Endothelial cell (in vitro differentiated cells): ENCODE results near the gene RCE1. TPM values are rescaled to one million over a fixed set of nuclear protein-coding genes. Genes with fewer than 3 reads are reported as not detected.
A peak's percentile ranks its signal among the peaks of the same experiment; 100 is the strongest.

Source experiments
- DNase-seq: peaks from one replicate; pipeline ENCODE4 v3.0.0; 2021; ENCODE audit warnings: low spot score
- H3K27ac Mint-ChIP-seq: one replicate; pipeline ENCODE4 v1.8.0; 2021; ENCODE audit warnings: mixed read lengths, inconsistent platforms; ENCODE audit not compliant: unreplicated experiment
- H3K27me3 Mint-ChIP-seq: one replicate; pipeline ENCODE4 v1.8.0; 2021; ENCODE audit warnings: mild to moderate bottlenecking, moderate library complexity, mixed read lengths, inconsistent platforms; ENCODE audit not compliant: unreplicated experiment
- H3K36me3 Mint-ChIP-seq: one replicate; pipeline ENCODE4 v1.8.0; 2021; ENCODE audit warnings: mild to moderate bottlenecking, low read depth, mixed read lengths, inconsistent platforms; ENCODE audit not compliant: unreplicated experiment
- H3K4me1 Mint-ChIP-seq: one replicate; pipeline ENCODE4 v1.8.0; 2021; ENCODE audit warnings: mild to moderate bottlenecking, mixed read lengths, inconsistent platforms; ENCODE audit not compliant: unreplicated experiment
- H3K4me3 Mint-ChIP-seq: one replicate; pipeline ENCODE4 v1.8.0; 2021; ENCODE audit warnings: mild to moderate bottlenecking, mixed read lengths, inconsistent platforms; ENCODE audit not compliant: unreplicated experiment
- H3K9me3 Mint-ChIP-seq: one replicate; pipeline ENCODE4 v1.8.0; 2021; ENCODE audit warnings: mixed read lengths, inconsistent platforms; ENCODE audit not compliant: unreplicated experiment
- total RNA-seq: library from RNA; stranded (reverse); fragmentation: NEBNext Ultra II Directional; extraction: Animal tissue kit (Norgen Biotek cat#: 25700); gene quantifications from one replicate; pipeline ENCODE4 v1.2.1, GENCODE V29; 2021; ENCODE audit not compliant: unreplicated experiment
- TF ChIP-seq, protein P1 (sequence below): fragments of 200-600 bp; sonication (generic); IDR thresholded peaks from one replicate; pipeline ENCODE4 v1.5.0; 2021; ENCODE audit warnings: antibody characterized with exemption; ENCODE audit not compliant: unreplicated experiment

Gene RCE1
- total RNA-seq, 1 donor from 2014 or later: 25.2 TPM

DNA sequence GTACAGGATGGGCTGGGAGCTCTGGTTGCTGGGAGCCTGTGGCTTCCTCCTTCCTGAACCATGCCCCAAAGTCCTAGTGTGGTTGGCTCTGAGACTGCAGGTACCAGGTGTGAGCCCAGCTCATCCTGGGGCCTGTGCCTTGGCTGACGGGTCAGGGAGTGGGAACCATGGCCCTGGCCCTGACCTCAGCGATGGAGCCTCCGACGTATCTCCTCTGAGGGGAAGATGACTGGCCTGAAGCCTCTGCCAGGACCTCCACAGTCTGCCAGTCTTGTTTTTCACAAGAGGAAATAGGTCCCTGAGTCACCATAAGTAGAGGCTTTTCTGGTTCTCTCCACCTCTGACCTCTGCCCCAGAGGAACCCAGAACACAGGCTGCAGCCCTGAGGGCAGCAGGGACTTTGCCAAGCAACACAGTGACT, 3.4 kb downstream of the RCE1 start:
- peaks cover 10% of the 10 kb centered on the region for H3K36me3 Mint-ChIP-seq
- peaks cover 24% of the 10 kb centered on the region for H3K27me3 Mint-ChIP-seq
- H3K9me3 Mint-ChIP-seq: no peaks in the 10 kb centered on the region
- TF ChIP-seq, protein P1, sequence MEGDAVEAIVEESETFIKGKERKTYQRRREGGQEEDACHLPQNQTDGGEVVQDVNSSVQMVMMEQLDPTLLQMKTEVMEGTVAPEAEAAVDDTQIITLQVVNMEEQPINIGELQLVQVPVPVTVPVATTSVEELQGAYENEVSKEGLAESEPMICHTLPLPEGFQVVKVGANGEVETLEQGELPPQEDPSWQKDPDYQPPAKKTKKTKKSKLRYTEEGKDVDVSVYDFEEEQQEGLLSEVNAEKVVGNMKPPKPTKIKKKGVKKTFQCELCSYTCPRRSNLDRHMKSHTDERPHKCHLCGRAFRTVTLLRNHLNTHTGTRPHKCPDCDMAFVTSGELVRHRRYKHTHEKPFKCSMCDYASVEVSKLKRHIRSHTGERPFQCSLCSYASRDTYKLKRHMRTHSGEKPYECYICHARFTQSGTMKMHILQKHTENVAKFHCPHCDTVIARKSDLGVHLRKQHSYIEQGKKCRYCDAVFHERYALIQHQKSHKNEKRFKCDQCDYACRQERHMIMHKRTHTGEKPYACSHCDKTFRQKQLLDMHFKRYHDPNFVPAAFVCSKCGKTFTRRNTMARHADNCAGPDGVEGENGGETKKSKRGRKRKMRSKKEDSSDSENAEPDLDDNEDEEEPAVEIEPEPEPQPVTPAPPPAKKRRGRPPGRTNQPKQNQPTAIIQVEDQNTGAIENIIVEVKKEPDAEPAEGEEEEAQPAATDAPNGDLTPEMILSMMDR: no peak
- H3K4me3 Mint-ChIP-seq: no peak overlapping the region
- peaks cover 17% of the 10 kb centered on the region for H3K4me1 Mint-ChIP-seq
- DNase-seq: no peak
- H3K27ac Mint-ChIP-seq: no peak overlapping the region

DNA sequence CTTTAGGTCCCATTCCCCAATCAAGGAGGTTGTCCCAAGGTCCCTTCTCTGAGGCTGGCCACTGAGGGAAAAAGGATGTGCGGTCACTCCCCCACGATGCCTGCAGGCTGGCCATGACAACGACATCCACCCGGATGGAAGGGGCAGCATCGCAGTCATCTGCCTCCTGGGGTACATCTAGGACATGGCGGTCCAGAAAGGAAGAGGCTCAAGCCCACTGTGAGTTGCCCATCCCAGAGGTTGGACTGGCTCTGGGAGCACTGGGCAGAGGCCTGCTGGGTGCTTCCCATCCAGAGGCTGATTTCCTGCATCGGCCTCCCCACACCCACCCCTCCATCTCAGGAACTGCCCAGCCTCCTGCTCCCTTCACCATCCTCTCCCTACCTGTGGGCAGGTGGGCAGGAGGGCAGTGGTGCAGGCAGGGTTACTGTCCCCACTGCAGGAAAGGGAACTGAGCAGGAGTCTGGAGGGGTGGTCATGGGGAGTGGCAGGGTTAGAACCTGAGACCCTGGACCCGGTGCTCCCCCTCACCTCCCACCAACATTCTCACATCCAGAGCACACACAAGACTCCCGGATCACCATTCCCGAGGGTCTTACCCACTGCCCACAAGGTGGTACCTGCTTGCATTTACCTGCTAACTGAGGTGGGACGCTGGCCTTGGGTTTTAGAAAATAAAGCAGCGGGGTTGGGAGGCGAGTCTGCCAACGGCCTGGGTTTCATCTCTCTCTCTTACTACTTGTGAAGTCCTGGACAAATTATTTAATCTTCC, 4.4 kb downstream of the RCE1 start:
- no peak overlapping the region for H3K4me3 Mint-ChIP-seq

GRCh38 chr11:66848671-66849500, 5.6 kb downstream of the RCE1 start:
- Mint-ChIP-seq H3K4me1 (peaks cover 10% of the 10 kb centered on the region), H3K27me3 (peaks cover 27% of the 10 kb centered on the region), H3K4me3 (no peak overlapping the region), H3K36me3 (peaks cover 12% of the 10 kb centered on the region), H3K9me3 (no peaks in the 10 kb centered on the region), H3K27ac (peak overlapping the region; percentile 36)
- TF ChIP-seq, protein P1: no peak
- no peak for DNase-seq

More for the DNA sequence above, 4.4 kb downstream of the RCE1 start:
- no peak overlapping the region for H3K27ac Mint-ChIP-seq
- peaks cover 11% of the 10 kb centered on the region for H3K4me1 Mint-ChIP-seq
- TF ChIP-seq, protein P1: no peak
- no peak for DNase-seq
- peaks cover 26% of the 10 kb centered on the region for H3K27me3 Mint-ChIP-seq
- H3K36me3 Mint-ChIP-seq: peaks cover 12% of the 10 kb centered on the region
- no peaks in the 10 kb centered on the region for H3K9me3 Mint-ChIP-seq

DNA sequence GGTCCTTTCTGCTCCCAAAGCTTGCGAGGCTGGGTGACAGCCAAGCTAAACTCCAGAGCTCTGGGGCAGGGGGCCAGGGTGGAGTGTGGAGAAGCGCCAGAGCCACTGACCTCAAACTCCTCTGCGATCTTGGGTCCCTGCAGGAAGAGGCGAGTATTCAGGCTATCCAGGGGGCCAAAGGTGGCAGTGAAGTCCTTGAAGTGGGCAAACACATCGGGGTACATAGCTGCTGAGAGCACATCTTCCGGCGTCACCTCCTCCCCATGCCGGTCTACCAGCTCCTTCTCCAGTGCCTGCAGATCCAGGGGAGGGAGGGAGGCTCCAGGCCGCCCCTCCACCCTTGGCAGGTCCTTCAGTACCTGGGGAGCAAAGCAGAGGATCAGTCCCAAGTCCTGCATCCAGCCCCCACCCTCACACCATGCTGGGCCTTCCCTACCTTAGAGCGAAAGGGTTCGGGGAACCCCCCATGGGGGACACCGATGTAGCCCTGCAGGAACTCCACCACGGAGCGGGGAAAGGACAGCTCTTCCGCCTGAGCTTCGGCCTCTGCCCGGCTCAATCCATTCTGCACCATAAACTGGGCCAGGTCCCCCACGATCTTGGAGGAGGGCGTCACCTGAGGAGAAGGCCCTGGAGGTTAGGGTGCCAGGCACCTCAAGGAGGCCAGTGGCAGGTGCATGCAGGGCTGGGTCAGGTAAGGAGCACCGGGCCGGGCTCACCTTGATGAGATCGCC, 6.4 kb downstream of the RCE1 start:
- Mint-ChIP-seq H3K4me3 (no peak overlapping the region), H3K9me3 (no peaks in the 10 kb centered on the region), H3K4me1 (peaks cover 3% of the 10 kb centered on the region), H3K27me3 (peaks cover 30% of the 10 kb centered on the region), H3K27ac (no peak overlapping the region), H3K36me3 (peaks cover 16% of the 10 kb centered on the region)
- TF ChIP-seq, protein P1: no peak
- no peak for DNase-seq
